ENCODE results near the gene ALPL.
A peak's percentile ranks its signal among the peaks of the same experiment; 100 is the strongest.

The ALPL gene

DNA sequence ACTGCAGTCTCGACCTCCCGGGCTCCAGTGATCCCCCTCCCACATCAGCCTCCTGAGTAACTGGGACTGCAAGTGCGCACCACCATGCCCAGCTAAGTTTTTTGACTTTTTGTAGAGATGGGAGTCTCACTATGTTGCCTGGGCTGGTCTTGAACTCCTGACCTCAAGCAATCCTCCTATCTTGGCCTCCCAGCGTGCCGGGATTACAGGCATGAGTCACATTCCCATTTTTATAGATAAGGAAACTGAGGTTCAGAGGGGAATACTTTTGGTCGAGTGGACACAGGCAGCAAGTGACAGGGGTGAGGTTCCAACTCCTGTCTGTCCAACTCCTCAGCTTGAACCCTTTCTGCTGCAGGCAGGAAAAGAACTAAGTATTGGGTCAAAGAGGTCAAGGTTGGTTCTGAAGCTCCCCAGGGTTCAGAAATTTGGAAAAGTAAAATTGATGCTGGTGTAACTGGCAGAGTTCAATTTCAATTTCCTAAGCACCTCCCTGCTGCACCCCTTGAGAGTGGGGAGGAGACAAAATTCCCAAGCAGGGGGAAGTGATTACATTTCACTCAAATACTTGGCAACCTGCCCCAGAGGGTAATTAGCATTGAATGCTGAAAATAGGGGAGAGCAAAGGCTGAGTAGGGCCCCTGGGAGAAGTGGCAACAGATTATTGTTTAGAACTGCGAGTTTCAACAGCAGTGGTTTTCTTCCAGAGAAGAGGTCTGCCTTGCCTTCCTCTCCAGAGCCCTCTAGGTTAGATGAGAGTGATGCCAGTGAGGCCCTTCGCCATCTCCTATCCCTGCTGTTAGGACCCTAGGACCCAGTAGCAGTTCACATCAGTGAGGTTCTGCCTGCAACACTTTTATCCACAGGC lies 17.5 kb upstream of the ALPL start (continued):
- peak; percentile 64 for TF ChIP-seq ZNF341 (tag by site-specific recombination; IDR thresholded peaks at IDR 0.05; ENCODE audit: low read depth)
- 0 out of 2 replicates have a peak, but pooled peaks have one; percentile 15 for TF ChIP-seq ZNF558 (tag by site-specific recombination; IDR thresholded peaks at IDR 0.05)
- no peak for TF ChIP-seq ZNF404 (tag by site-specific recombination; IDR thresholded peaks at IDR 0.05)
- TF ChIP-seq, protein P1, sequence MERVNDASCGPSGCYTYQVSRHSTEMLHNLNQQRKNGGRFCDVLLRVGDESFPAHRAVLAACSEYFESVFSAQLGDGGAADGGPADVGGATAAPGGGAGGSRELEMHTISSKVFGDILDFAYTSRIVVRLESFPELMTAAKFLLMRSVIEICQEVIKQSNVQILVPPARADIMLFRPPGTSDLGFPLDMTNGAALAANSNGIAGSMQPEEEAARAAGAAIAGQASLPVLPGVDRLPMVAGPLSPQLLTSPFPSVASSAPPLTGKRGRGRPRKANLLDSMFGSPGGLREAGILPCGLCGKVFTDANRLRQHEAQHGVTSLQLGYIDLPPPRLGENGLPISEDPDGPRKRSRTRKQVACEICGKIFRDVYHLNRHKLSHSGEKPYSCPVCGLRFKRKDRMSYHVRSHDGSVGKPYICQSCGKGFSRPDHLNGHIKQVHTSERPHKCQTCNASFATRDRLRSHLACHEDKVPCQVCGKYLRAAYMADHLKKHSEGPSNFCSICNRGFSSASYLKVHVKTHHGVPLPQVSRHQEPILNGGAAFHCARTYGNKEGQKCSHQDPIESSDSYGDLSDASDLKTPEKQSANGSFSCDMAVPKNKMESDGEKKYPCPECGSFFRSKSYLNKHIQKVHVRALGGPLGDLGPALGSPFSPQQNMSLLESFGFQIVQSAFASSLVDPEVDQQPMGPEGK (tag by site-specific recombination; IDR thresholded peaks at IDR 0.05), result peak; percentile 64
- TF ChIP-seq ZNF146 (tag by site-specific recombination; IDR thresholded peaks at IDR 0.05), result no peak
- TF ChIP-seq ZFP41 (tag by site-specific recombination; IDR thresholded peaks at IDR 0.05; ENCODE audit: borderline replicate concordance), result no peak
- TF ChIP-seq ZFP69B (tag by site-specific recombination; IDR thresholded peaks at IDR 0.05), result no peak
- TF ChIP-seq, protein P2, sequence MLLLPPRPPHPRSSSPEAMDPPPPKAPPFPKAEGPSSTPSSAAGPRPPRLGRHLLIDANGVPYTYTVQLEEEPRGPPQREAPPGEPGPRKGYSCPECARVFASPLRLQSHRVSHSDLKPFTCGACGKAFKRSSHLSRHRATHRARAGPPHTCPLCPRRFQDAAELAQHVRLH (tag by site-specific recombination; IDR thresholded peaks at IDR 0.05), result no peak
- TF ChIP-seq FEZF1 (tag by site-specific recombination; IDR thresholded peaks at IDR 0.05), result peak; percentile 51; the same call in 1 of the 2 replicates
- TF ChIP-seq, protein P3, sequence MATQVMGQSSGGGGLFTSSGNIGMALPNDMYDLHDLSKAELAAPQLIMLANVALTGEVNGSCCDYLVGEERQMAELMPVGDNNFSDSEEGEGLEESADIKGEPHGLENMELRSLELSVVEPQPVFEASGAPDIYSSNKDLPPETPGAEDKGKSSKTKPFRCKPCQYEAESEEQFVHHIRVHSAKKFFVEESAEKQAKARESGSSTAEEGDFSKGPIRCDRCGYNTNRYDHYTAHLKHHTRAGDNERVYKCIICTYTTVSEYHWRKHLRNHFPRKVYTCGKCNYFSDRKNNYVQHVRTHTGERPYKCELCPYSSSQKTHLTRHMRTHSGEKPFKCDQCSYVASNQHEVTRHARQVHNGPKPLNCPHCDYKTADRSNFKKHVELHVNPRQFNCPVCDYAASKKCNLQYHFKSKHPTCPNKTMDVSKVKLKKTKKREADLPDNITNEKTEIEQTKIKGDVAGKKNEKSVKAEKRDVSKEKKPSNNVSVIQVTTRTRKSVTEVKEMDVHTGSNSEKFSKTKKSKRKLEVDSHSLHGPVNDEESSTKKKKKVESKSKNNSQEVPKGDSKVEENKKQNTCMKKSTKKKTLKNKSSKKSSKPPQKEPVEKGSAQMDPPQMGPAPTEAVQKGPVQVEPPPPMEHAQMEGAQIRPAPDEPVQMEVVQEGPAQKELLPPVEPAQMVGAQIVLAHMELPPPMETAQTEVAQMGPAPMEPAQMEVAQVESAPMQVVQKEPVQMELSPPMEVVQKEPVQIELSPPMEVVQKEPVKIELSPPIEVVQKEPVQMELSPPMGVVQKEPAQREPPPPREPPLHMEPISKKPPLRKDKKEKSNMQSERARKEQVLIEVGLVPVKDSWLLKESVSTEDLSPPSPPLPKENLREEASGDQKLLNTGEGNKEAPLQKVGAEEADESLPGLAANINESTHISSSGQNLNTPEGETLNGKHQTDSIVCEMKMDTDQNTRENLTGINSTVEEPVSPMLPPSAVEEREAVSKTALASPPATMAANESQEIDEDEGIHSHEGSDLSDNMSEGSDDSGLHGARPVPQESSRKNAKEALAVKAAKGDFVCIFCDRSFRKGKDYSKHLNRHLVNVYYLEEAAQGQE (tag by site-specific recombination; IDR thresholded peaks at IDR 0.05), result no peak
- TF ChIP-seq ZNF24 (tag by site-specific recombination; IDR thresholded peaks at IDR 0.05), result no peak
- TF ChIP-seq, protein P4, sequence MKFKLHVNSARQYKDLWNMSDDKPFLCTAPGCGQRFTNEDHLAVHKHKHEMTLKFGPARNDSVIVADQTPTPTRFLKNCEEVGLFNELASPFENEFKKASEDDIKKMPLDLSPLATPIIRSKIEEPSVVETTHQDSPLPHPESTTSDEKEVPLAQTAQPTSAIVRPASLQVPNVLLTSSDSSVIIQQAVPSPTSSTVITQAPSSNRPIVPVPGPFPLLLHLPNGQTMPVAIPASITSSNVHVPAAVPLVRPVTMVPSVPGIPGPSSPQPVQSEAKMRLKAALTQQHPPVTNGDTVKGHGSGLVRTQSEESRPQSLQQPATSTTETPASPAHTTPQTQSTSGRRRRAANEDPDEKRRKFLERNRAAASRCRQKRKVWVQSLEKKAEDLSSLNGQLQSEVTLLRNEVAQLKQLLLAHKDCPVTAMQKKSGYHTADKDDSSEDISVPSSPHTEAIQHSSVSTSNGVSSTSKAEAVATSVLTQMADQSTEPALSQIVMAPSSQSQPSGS (tag by site-specific recombination; IDR thresholded peaks at IDR 0.05; ENCODE audit: low read depth), result no peak
- no peak for TF ChIP-seq ZNF354C (tag by site-specific recombination; IDR thresholded peaks at IDR 0.05; ENCODE audit: borderline replicate concordance, low read depth)
- TF ChIP-seq BCL11B (tag by site-specific recombination; IDR thresholded peaks at IDR 0.05; ENCODE audit: low read depth), result no peak
- TF ChIP-seq ZBTB1 (tag by site-specific recombination; IDR thresholded peaks at IDR 0.05), result no peak
- TF ChIP-seq ZNF561 (tag by site-specific recombination; IDR thresholded peaks at IDR 0.05; ENCODE audit: borderline replicate concordance), result peak; percentile 51; the same call in 1 of the 2 replicates
- no peak for TF ChIP-seq ZNF366 (tag by site-specific recombination; conservative IDR thresholded peaks at IDR 0.05)
- TF ChIP-seq EGR2 (tag by site-specific recombination; IDR thresholded peaks at IDR 0.05; ENCODE audit: low read depth), result no peak
- TF ChIP-seq ZNF747 (tag by site-specific recombination; IDR thresholded peaks at IDR 0.05), result no peak
- TF ChIP-seq ZNF112 (tag by site-specific recombination; IDR thresholded peaks at IDR 0.05), result no peak
- TF ChIP-seq ZNF629 (tag by site-specific recombination; IDR thresholded peaks at IDR 0.05), result 0 out of 2 replicates have a peak, but pooled peaks have one; percentile 15
- TF ChIP-seq, protein P5, sequence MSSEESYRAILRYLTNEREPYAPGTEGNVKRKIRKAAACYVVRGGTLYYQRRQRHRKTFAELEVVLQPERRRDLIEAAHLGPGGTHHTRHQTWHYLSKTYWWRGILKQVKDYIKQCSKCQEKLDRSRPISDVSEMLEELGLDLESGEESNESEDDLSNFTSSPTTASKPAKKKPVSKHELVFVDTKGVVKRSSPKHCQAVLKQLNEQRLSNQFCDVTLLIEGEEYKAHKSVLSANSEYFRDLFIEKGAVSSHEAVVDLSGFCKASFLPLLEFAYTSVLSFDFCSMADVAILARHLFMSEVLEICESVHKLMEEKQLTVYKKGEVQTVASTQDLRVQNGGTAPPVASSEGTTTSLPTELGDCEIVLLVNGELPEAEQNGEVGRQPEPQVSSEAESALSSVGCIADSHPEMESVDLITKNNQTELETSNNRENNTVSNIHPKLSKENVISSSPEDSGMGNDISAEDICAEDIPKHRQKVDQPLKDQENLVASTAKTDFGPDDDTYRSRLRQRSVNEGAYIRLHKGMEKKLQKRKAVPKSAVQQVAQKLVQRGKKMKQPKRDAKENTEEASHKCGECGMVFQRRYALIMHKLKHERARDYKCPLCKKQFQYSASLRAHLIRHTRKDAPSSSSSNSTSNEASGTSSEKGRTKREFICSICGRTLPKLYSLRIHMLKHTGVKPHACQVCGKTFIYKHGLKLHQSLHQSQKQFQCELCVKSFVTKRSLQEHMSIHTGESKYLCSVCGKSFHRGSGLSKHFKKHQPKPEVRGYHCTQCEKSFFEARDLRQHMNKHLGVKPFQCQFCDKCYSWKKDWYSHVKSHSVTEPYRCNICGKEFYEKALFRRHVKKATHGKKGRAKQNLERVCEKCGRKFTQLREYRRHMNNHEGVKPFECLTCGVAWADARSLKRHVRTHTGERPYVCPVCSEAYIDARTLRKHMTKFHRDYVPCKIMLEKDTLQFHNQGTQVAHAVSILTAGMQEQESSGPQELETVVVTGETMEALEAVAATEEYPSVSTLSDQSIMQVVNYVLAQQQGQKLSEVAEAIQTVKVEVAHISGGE (tag by site-specific recombination; conservative IDR thresholded peaks at IDR 0.05; ENCODE audit: low read depth), result no peak
- TF ChIP-seq, protein P6, sequence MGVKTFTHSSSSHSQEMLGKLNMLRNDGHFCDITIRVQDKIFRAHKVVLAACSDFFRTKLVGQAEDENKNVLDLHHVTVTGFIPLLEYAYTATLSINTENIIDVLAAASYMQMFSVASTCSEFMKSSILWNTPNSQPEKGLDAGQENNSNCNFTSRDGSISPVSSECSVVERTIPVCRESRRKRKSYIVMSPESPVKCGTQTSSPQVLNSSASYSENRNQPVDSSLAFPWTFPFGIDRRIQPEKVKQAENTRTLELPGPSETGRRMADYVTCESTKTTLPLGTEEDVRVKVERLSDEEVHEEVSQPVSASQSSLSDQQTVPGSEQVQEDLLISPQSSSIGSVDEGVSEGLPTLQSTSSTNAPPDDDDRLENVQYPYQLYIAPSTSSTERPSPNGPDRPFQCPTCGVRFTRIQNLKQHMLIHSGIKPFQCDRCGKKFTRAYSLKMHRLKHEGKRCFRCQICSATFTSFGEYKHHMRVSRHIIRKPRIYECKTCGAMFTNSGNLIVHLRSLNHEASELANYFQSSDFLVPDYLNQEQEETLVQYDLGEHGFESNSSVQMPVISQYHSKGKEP (tag by site-specific recombination; IDR thresholded peaks at IDR 0.05), result peak; percentile 71
- no peak for TF ChIP-seq KLF1 (tag by site-specific recombination; IDR thresholded peaks at IDR 0.05)
